H9 (cell line): ENCODE data around the gene CHCHD6. TPM values are rescaled to one million over a fixed set of nuclear protein-coding genes. Genes with fewer than 3 reads are reported as not detected.

Source experiments
- DNase-seq: peaks from one replicate; pipeline ENCODE4 v3.0.0-alpha.2; 2017
- H2AFZ ChIP-seq: one replicate; pipeline ENCODE4 v1.6.1; 2013; ENCODE audit warnings: mild to moderate bottlenecking, low read length, control low read depth, moderate library complexity
- H2AK5ac ChIP-seq: 2 replicates; pipeline ENCODE4 v1.6.1; 2013; ENCODE audit warnings: low read length, control low read depth, mixed read lengths; ENCODE audit not compliant: insufficient read length
- H2BK120ac ChIP-seq: one replicate; pipeline ENCODE4 v1.6.1; 2013; ENCODE audit warnings: low read depth, mild to moderate bottlenecking, low read length, control low read depth, inconsistent platforms; ENCODE audit not compliant: poor library complexity, severe bottlenecking
- H2BK12ac ChIP-seq: 2 replicates; pipeline ENCODE4 v1.6.1; 2013; ENCODE audit warnings: low read length, control low read depth, mixed read lengths, low read depth; ENCODE audit not compliant: insufficient read length
- H2BK15ac ChIP-seq: 2 replicates; pipeline ENCODE4 v1.6.1; 2013; ENCODE audit warnings: low read depth, low read length, control low read depth
- H2BK20ac ChIP-seq: one replicate; pipeline ENCODE4 v1.6.1; 2013; ENCODE audit warnings: low read depth, mild to moderate bottlenecking, low read length, control low read depth, inconsistent platforms; ENCODE audit not compliant: poor library complexity, severe bottlenecking
- H2BK5ac ChIP-seq: 2 replicates; pipeline ENCODE4 v1.6.1; 2013; ENCODE audit warnings: low read length, control low read depth, mixed read lengths; ENCODE audit not compliant: insufficient read length
- H3K14ac ChIP-seq: 2 replicates; pipeline ENCODE4 v1.6.1; 2013; ENCODE audit warnings: low read length, control low read depth; ENCODE audit not compliant: insufficient read depth
- H3K18ac ChIP-seq: 2 replicates; pipeline ENCODE4 v1.6.1; 2013; ENCODE audit warnings: low read depth, mild to moderate bottlenecking, mixed read lengths, low read length, control low read depth; ENCODE audit not compliant: insufficient read length
- H3K23ac ChIP-seq: 2 replicates; pipeline ENCODE4 v1.6.1; 2013; ENCODE audit warnings: low read length, control low read depth, mixed read lengths, low read depth; ENCODE audit not compliant: insufficient read length
- H3K23me2 ChIP-seq: 2 replicates; pipeline ENCODE4 v1.6.1; 2013; ENCODE audit warnings: low read depth, mild to moderate bottlenecking, mixed read lengths, low read length, control low read depth; ENCODE audit not compliant: insufficient read length, poor library complexity, severe bottlenecking
- H3K27ac ChIP-seq: 2 replicates; pipeline ENCODE4 v1.5.1; 2013; ENCODE audit warnings: low read length, control low read depth, mixed read lengths, low read depth; ENCODE audit not compliant: insufficient read length
- H3K27me3 ChIP-seq: 2 replicates; pipeline ENCODE4 v1.6.1; 2013; ENCODE audit warnings: low read length, control low read depth, inconsistent platforms; ENCODE audit not compliant: insufficient read depth
- H3K4ac ChIP-seq: 2 replicates; pipeline ENCODE4 v1.6.1; 2013; ENCODE audit warnings: low read depth, mild to moderate bottlenecking, control low read depth, inconsistent platforms, low read length, moderate library complexity
- H3K4me1 ChIP-seq: 2 replicates; pipeline ENCODE4 v1.6.1; 2013; ENCODE audit warnings: low read length, control low read depth, inconsistent platforms; ENCODE audit not compliant: insufficient read depth
- H3K4me2 ChIP-seq: 2 replicates; pipeline ENCODE4 v1.6.1; 2013; ENCODE audit warnings: low read length, control low read depth, mixed read lengths; ENCODE audit not compliant: insufficient read length, insufficient read depth
- H3K56ac ChIP-seq: 2 replicates; pipeline ENCODE4 v1.6.1; 2013; ENCODE audit warnings: low read depth, mild to moderate bottlenecking, mixed read lengths, low read length, control low read depth; ENCODE audit not compliant: insufficient read length
- H3K79me1 ChIP-seq: 2 replicates; pipeline ENCODE4 v1.6.1; 2013; ENCODE audit warnings: low read depth, mild to moderate bottlenecking, moderate library complexity, low read length, control low read depth, inconsistent platforms; ENCODE audit not compliant: insufficient read depth, poor library complexity, severe bottlenecking
- H3K79me2 ChIP-seq: 2 replicates; pipeline ENCODE4 v1.6.1; 2013; ENCODE audit warnings: low read length, control low read depth, inconsistent platforms; ENCODE audit not compliant: insufficient read depth
- H3K9ac ChIP-seq: 2 replicates; pipeline ENCODE4 v1.6.1; 2013; ENCODE audit warnings: low read length, control low read depth, mixed read lengths; ENCODE audit not compliant: insufficient read length; ENCODE audit errors: extremely low read depth
- H3K9me3 ChIP-seq: one replicate; pipeline ENCODE4 v1.6.1; 2013; ENCODE audit warnings: low read depth, low read length, inconsistent platforms; ENCODE audit not compliant: control insufficient read depth
- H3T11ph ChIP-seq: one replicate; pipeline ENCODE4 v1.6.1; 2013; ENCODE audit warnings: mild to moderate bottlenecking, low read length, control low read depth, inconsistent platforms
- H4K20me1 ChIP-seq: one replicate; pipeline ENCODE4 v1.6.1; 2013; ENCODE audit not compliant: control insufficient read depth, insufficient read length, insufficient read depth
- H4K5ac ChIP-seq: 2 replicates; pipeline ENCODE4 v1.6.1; 2013; ENCODE audit warnings: low read depth, mild to moderate bottlenecking, mixed read lengths, low read length, control low read depth; ENCODE audit not compliant: insufficient read length
- H4K8ac ChIP-seq: replicated peaks from 2 replicates; pipeline ENCODE4 v1.6.1; 2013; ENCODE audit warnings: low read length, control low read depth, mixed read lengths, low read depth; ENCODE audit not compliant: insufficient read length
- H4K91ac ChIP-seq: 2 replicates; pipeline ENCODE4 v1.6.1; 2013; ENCODE audit warnings: low read depth, mild to moderate bottlenecking, moderate library complexity, mixed read lengths, low read length, control low read depth; ENCODE audit not compliant: insufficient read length
- H3K27ac Mint-ChIP-seq, 3 experiments: 2 replicates in 2 of 3; 3 replicates in 1 of 3; pipeline ENCODE4 v1.8.0; 2020 to 2021; ENCODE audit warnings: mixed read lengths in 3 of 3, mild to moderate bottlenecking in 1 of 3, moderate library complexity in 1 of 3
- H3K27me3 Mint-ChIP-seq: 2 replicates; pipeline ENCODE4 v1.8.0; 2021; ENCODE audit warnings: low read depth, mild to moderate bottlenecking, moderate library complexity, mixed read lengths
- H3K36me3 Mint-ChIP-seq, 3 experiments: 2 replicates in 2 of 3; 3 replicates in 1 of 3; pipeline ENCODE4 v1.8.0; 2020 to 2021; ENCODE audit warnings: low read depth in 3 of 3, mixed read lengths in 3 of 3; ENCODE audit not compliant: insufficient read depth in 1 of 3
- H3K4me1 Mint-ChIP-seq, 2 experiments: 2 replicates each; pipeline ENCODE4 v1.8.0; 2020; ENCODE audit warnings: mixed read lengths in 2 of 2
- H3K4me3 Mint-ChIP-seq, 2 experiments: 2 replicates in 1 of 2; 3 replicates in 1 of 2; pipeline ENCODE4 v1.8.0; 2020 to 2021; ENCODE audit warnings: mild to moderate bottlenecking in 2 of 2, mixed read lengths in 2 of 2, moderate library complexity in 1 of 2
- H3K9me3 Mint-ChIP-seq, 2 experiments: 2 replicates in 1 of 2; 3 replicates in 1 of 2; pipeline ENCODE4 v1.8.0; 2020; ENCODE audit warnings: mild to moderate bottlenecking in 2 of 2, mixed read lengths in 2 of 2, moderate library complexity in 1 of 2
- CTCF ChIP-seq: fragments of 200-600 bp; sonication (generic); conservative IDR thresholded peaks from 3 replicates; pipeline ENCODE4 v1.8.0; 2021; ENCODE audit warnings: antibody characterized with exemption, mild to moderate bottlenecking
- WGBS: extraction: QIAGEN DNeasy Blood & Tissue Kit; methylation state at CpG from one replicate; pipeline ENCODE4 v1.1.7; 2013; ENCODE audit warnings: missing lambda C conversion rate, low lambda C conversion rate, mixed read lengths; ENCODE audit not compliant: insufficient read length; ENCODE audit errors: extremely low coverage; 5-methylcytosine and 5-hydroxymethylcytosine counted together
- total RNA-seq: library from RNA; stranded (reverse); gene quantifications from 2 replicates; pipeline ENCODE4 v1.2.1, GENCODE V29; 2021

CHCHD6 gene
- total RNA-seq, 1 experiment from 2014 or later = 34.2 TPM

GRCh38 chr3:126747768-126748167, 43.7 kb downstream of the CHCHD6 start:
- Histone ChIP-seq H4K5ac (no peak overlapping the region), H3K9me3 (no peaks in the 10 kb centered on the region), H3K18ac (no peak overlapping the region), H2BK120ac (no peak overlapping the region), H4K91ac (no peak overlapping the region), H3K79me1 (no peaks in the 10 kb centered on the region), H3K27me3 (no peaks in the 10 kb centered on the region), H3K4me2 (no peak overlapping the region), H3K27ac (no peak overlapping the region), H2BK15ac (no peak overlapping the region), H2BK20ac (no peak overlapping the region), H3T11ph (no peak overlapping the region), H4K20me1 (no peaks in the 10 kb centered on the region), H3K9ac (no peak overlapping the region), H2AK5ac (no peak overlapping the region), H3K23ac (no peak overlapping the region), H2BK5ac (no peak overlapping the region), H4K8ac (no peak overlapping the region), H3K14ac (no peak overlapping the region; the same call in 1 of the 2 replicates), H2AFZ (no peak overlapping the region), H2BK12ac (no peak overlapping the region), H3K79me2 (no peaks in the 10 kb centered on the region), H3K4me1 (peaks cover 5% of the 10 kb centered on the region; the same call in 1 of the 2 replicates), H3K4ac (no peak overlapping the region), H3K56ac (no peak overlapping the region), H3K23me2 (no peaks in the 10 kb centered on the region)
- peak overlapping the region in 2 of 3 experiments; percentile 6 to 12; a peak in 3 of 7 replicates for H3K27ac Mint-ChIP-seq
- no CpG with 5 or more reads among the region's 6 CpGs for WGBS
- TF ChIP-seq CTCF = no peak
- DNase-seq = no peak
- H3K4me1 Mint-ChIP-seq = peaks cover 27 to 31% of the 10 kb centered on the region in 2 experiments
- no peak overlapping the region for H3K4me3 Mint-ChIP-seq
- peaks cover 0 to 8% (median 7%) of the 10 kb centered on the region in 3 experiments; a peak in 4 of 7 replicates for H3K36me3 Mint-ChIP-seq
- H3K9me3 Mint-ChIP-seq = no peaks in the 10 kb centered on the region
- no peaks in the 10 kb centered on the region for H3K27me3 Mint-ChIP-seq
